Esophagus squamous epithelium (tissue), 4 donors: ENCODE results near the gene STN1.

Source experiments
- POLR2A ChIP-seq, 4 donors: fragments of 450-650 bp; IDR thresholded peaks; one replicate each; pipeline ENCODE4 v1.6.1; 2017; ENCODE audit warnings: antibody characterized with exemption in 4 of 4, mild to moderate bottlenecking in 4 of 4, moderate library complexity in 3 of 4
- TF ChIP-seq, protein P1 (sequence below), 6 experiments: fragments of 450-650 bp in 4 of 6; fragments of 200-600 bp in 2 of 6; sonication (generic) in 2 of 6; IDR thresholded peaks; one replicate each; pipeline ENCODE4 v1.5.1; 2016 to 2019; ENCODE audit warnings: antibody characterized with exemption in 6 of 6, mild to moderate bottlenecking in 4 of 6, moderate library complexity in 4 of 6

DNA sequence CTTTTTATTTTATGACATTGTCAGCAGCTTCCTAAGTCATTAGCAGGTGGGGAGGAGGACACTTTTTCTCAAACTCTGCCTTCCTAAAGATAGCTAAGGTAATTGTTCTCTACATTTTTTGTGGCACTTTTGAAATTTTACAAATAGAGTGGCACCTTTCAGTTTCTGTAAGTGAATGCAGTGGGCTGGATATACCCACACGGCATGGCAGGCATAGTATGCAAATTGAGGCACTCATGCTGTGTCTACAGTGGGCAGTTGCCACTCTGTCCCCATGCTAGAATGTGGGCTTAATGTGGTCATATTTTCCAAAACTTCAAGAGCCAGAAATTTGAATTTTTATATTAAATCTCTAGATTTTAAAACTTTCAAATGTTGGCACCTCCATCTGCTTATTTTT, 49.8 kb downstream of the STN1 start:
- TF ChIP-seq, protein P1, sequence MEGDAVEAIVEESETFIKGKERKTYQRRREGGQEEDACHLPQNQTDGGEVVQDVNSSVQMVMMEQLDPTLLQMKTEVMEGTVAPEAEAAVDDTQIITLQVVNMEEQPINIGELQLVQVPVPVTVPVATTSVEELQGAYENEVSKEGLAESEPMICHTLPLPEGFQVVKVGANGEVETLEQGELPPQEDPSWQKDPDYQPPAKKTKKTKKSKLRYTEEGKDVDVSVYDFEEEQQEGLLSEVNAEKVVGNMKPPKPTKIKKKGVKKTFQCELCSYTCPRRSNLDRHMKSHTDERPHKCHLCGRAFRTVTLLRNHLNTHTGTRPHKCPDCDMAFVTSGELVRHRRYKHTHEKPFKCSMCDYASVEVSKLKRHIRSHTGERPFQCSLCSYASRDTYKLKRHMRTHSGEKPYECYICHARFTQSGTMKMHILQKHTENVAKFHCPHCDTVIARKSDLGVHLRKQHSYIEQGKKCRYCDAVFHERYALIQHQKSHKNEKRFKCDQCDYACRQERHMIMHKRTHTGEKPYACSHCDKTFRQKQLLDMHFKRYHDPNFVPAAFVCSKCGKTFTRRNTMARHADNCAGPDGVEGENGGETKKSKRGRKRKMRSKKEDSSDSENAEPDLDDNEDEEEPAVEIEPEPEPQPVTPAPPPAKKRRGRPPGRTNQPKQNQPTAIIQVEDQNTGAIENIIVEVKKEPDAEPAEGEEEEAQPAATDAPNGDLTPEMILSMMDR (IDR thresholded peaks at IDR 0.05) = no peak
- TF ChIP-seq POLR2A (IDR thresholded peaks at IDR 0.05) = no peak
